SK-N-SH (cell line): ENCODE measurements around the gene MCAM. TPM values are rescaled to one million over a fixed set of nuclear protein-coding genes. Genes with fewer than 3 reads are reported as not detected.

ENCODE experiments used
- CTCF ChIA-PET: fragments of 300-600, 350-600 bp; formaldehyde crosslinking; extraction: SDS; loops from one replicate; lab custom pipeline; 2021; lab: Yijun Ruan, JAX
- POLR2A ChIA-PET: fragments of 350-600 bp; sonication (Branson Sonifier 250); formaldehyde crosslinking; extraction: SDS; loops from one replicate; lab custom pipeline; 2020; ENCODE audit warnings: antibody characterized with exemption, inconsistent platforms; lab: Yijun Ruan, JAX
- DNase-seq: peaks from one replicate; pipeline ENCODE4 v3.0.0; 2012
- H2AFZ ChIP-seq: fragments of 200-600 bp; sonication (generic); 2 replicates; pipeline ENCODE4 v1.8.1; 2016; ENCODE audit warnings: antibody characterized with exemption, mild to moderate bottlenecking, low read depth
- H3F3A ChIP-seq: fragments of 200-600 bp; sonication (generic); replicated peaks from 2 replicates; pipeline ENCODE3; 2016; ENCODE audit warnings: antibody characterized with exemption, mild to moderate bottlenecking; ENCODE audit not compliant: insufficient read depth
- H3K27ac ChIP-seq, 2 experiments: fragments of 200-500 bp in 1 of 2; fragments of 200-600 bp in 1 of 2; sonication (Bioruptor generic) in 1 of 2; sonication (generic), shearing (Covaris generic) in 1 of 2; 2 replicates each; pipeline versions ENCODE4 v1.5.1 to v1.6.1; 2014 to 2016; ENCODE audit warnings: low read depth in 2 of 2, inconsistent platforms in 1 of 2, low read length in 1 of 2, mild to moderate bottlenecking in 1 of 2, mixed read lengths in 1 of 2
- H3K27me3 ChIP-seq: fragments of 200-600 bp; sonication (generic), shearing (Covaris generic); 2 replicates; pipeline ENCODE4 v1.6.1; 2016; ENCODE audit warnings: mixed run types; ENCODE audit not compliant: insufficient read depth
- H3K36me3 ChIP-seq, 2 experiments: fragments of 200-500 bp in 1 of 2; fragments of 200-600 bp in 1 of 2; sonication (Bioruptor generic) in 1 of 2; sonication (generic) in 1 of 2; replicated peaks in 1 of 2; 2 replicates each; pipeline versions ENCODE3 to v1.5.1; 2014 to 2016; ENCODE audit warnings: low read length in 1 of 2, mild to moderate bottlenecking in 1 of 2; ENCODE audit not compliant: insufficient read depth in 2 of 2, control insufficient read depth in 1 of 2
- H3K4me1 ChIP-seq, 2 experiments: fragments of 200-500 bp in 1 of 2; fragments of 200-600 bp in 1 of 2; sonication (Bioruptor generic) in 1 of 2; sonication (generic), shearing (Covaris generic) in 1 of 2; 2 replicates each; pipeline versions ENCODE4 v1.5.1 to v1.6.1; 2014 to 2016; ENCODE audit warnings: low read depth in 1 of 2, low read length in 1 of 2, mixed run types in 1 of 2; ENCODE audit not compliant: insufficient read depth in 2 of 2, control insufficient read depth in 1 of 2
- H3K4me2 ChIP-seq: fragments of 200-600 bp; sonication (generic), shearing (Covaris generic); 2 replicates; pipeline ENCODE4 v1.6.1; 2017; ENCODE audit warnings: mixed run types
- H3K4me3 ChIP-seq, 2 experiments: fragments of 200-500 bp in 1 of 2; fragments of 200-600 bp in 1 of 2; sonication (Bioruptor generic) in 1 of 2; sonication (generic), shearing (Covaris generic) in 1 of 2; 2 replicates each; pipeline versions ENCODE4 v1.5.1 to v1.8.1; 2014 to 2016; ENCODE audit warnings: low read depth in 2 of 2, inconsistent platforms in 1 of 2, low read length in 1 of 2, mild to moderate bottlenecking in 1 of 2, mixed read lengths in 1 of 2, moderate library complexity in 1 of 2
- H3K79me2 ChIP-seq: fragments of 200-600 bp; sonication (generic); 2 replicates; pipeline ENCODE4 v1.8.1; 2017; ENCODE audit warnings: mild to moderate bottlenecking; ENCODE audit not compliant: insufficient read depth
- H3K9ac ChIP-seq: fragments of 200-600 bp; sonication (generic); 2 replicates; pipeline ENCODE4 v1.6.1; 2017; ENCODE audit warnings: mixed run types
- H3K9me2 ChIP-seq: fragments of 200-600 bp; sonication (generic); 2 replicates; pipeline ENCODE4 v1.6.1; 2017; ENCODE audit warnings: mixed run types
- H3K9me3 ChIP-seq: fragments of 200-600 bp; sonication (generic); 2 replicates; pipeline ENCODE4 v1.6.1; 2017; ENCODE audit warnings: mixed run types, mild to moderate bottlenecking, moderate library complexity
- H4K20me1 ChIP-seq: fragments of 200-600 bp; sonication (generic); 2 replicates; pipeline ENCODE4 v1.6.1; 2017; ENCODE audit warnings: mild to moderate bottlenecking, mixed run types; ENCODE audit not compliant: insufficient read depth
- ELF1 ChIP-seq: IDR thresholded peaks from 2 replicates; pipeline ENCODE4 v1.4.0; 2012
- EP300 ChIP-seq, 2 experiments: IDR thresholded peaks; 2 replicates each; pipeline versions ENCODE4 v1.4.0 to v1.6.1; 2012; ENCODE audit warnings: borderline replicate concordance in 1 of 2, low read depth in 1 of 2, low read length in 1 of 2
- FOSL2 ChIP-seq: IDR thresholded peaks from 2 replicates; pipeline ENCODE4 v1.4.0; 2012; ENCODE audit warnings: low read depth, mild to moderate bottlenecking, moderate library complexity, borderline replicate concordance
- FOXJ3 ChIP-seq: sonication (generic); formaldehyde crosslinking; IDR thresholded peaks from 2 replicates; pipeline ENCODE4 v1.5.1; 2020; ENCODE audit warnings: mild to moderate bottlenecking, missing genetic modification reagents
- FOXM1 ChIP-seq: IDR thresholded peaks from 2 replicates; pipeline ENCODE4 v1.4.0; 2012; ENCODE audit warnings: low read depth, mild to moderate bottlenecking
- GATA2 ChIP-seq: sonication (generic); formaldehyde crosslinking; IDR thresholded peaks from 2 replicates; pipeline ENCODE4 v1.5.0; 2020; ENCODE audit warnings: mild to moderate bottlenecking, missing genetic modification reagents
- JUND ChIP-seq: IDR thresholded peaks from 2 replicates; pipeline ENCODE4 v1.4.0; 2012
- MXI1 ChIP-seq: IDR thresholded peaks from 2 replicates; pipeline ENCODE4 v1.6.1; 2012; ENCODE audit warnings: mild to moderate bottlenecking, low read depth, low read length, improper control_type of control experiment
- NFIC ChIP-seq: IDR thresholded peaks from 2 replicates; pipeline ENCODE4 v1.4.0; 2012; ENCODE audit warnings: borderline replicate concordance
- NRF1 ChIP-seq: IDR thresholded peaks from 2 replicates; pipeline ENCODE4 v1.6.1; 2012; ENCODE audit warnings: low read depth, mild to moderate bottlenecking, low read length
- POLR2AphosphoS5 ChIP-seq: IDR thresholded peaks from 2 replicates; pipeline ENCODE4 v1.6.1; 2012; ENCODE audit warnings: low read depth, low read length
- RAD21 ChIP-seq: IDR thresholded peaks from 2 replicates; pipeline ENCODE4 v1.6.1; 2012; ENCODE audit warnings: mild to moderate bottlenecking, low read length
- RCOR1 ChIP-seq: fragments of 150-350 bp; IDR thresholded peaks from 2 replicates; pipeline ENCODE4 v1.6.1; 2017; ENCODE audit warnings: antibody characterized with exemption, low read length
- SIN3A ChIP-seq: IDR thresholded peaks from 2 replicates; pipeline ENCODE4 v1.6.1; 2012; ENCODE audit warnings: low read depth, mild to moderate bottlenecking, low read length, moderate library complexity, borderline replicate concordance
- SMC3 ChIP-seq: IDR thresholded peaks from 2 replicates; pipeline ENCODE4 v1.6.1; 2012; ENCODE audit warnings: low read depth, low read length, improper control_type of control experiment
- TCF12 ChIP-seq: IDR thresholded peaks from 2 replicates; pipeline ENCODE4 v1.4.0; 2012
- TEAD4 ChIP-seq: IDR thresholded peaks from 2 replicates; pipeline ENCODE4 v1.4.0; 2012; ENCODE audit warnings: mild to moderate bottlenecking, borderline replicate concordance; ENCODE audit not compliant: insufficient read depth
- USF1 ChIP-seq: IDR thresholded peaks from 2 replicates; pipeline ENCODE4 v1.4.0; 2012; ENCODE audit warnings: low read depth, borderline replicate concordance
- USF2 ChIP-seq: fragments of 150-350 bp; IDR thresholded peaks from 2 replicates; pipeline ENCODE4 v1.6.1; 2017; ENCODE audit warnings: antibody characterized with exemption, low read length, low read depth, borderline replicate concordance
- WGBS: methylation state at CpG from one replicate; pipeline ENCODE4 v1.1.6; 2017; ENCODE audit warnings: low lambda C conversion rate; 5-methylcytosine and 5-hydroxymethylcytosine counted together
- polyA plus RNA-seq, 3 experiments: library from polyadenylated mRNA; depleted of rRNA; stranded (reverse); fragments of >200 nt; gene quantifications; 2 replicates each; pipeline ENCODE4 v1.2.3, GENCODE V29; 2012
- TF ChIP-seq, protein P1 (sequence below): IDR thresholded peaks from 2 replicates; pipeline ENCODE4 v1.4.0; 2012; ENCODE audit warnings: low read depth

MCAM gene
- polyA plus RNA-seq, 1 of the 3 experiments (the other 2 are of a cell fraction), result 22.8 TPM

- no peak for DNase-seq
- Histone ChIP-seq H3K9me2 (no peaks in the 10 kb centered on the region), H3K27ac (no peak overlapping the region), H3K27me3 (no peaks in the 10 kb centered on the region), H3K79me2 (no peaks in the 10 kb centered on the region), H3K9ac (no peak overlapping the region), H3F3A (peaks cover 4% of the 10 kb centered on the region), H3K4me2 (no peak overlapping the region), H3K4me3 (no peak overlapping the region), H2AFZ (peak overlapping the region; percentile 62; the same call in 1 of the 2 replicates), H4K20me1 (no peaks in the 10 kb centered on the region), H3K36me3 (no peaks in the 10 kb centered on the region), H3K9me3 (no peaks in the 10 kb centered on the region), H3K4me1 (peaks cover 12 to 34% of the 10 kb centered on the region in 2 experiments; a peak in 2 of 4 replicates)
- TF ChIP-seq FOXM1, result no peak
- TF ChIP-seq EP300 (IDR thresholded peaks at IDR 0.05; ENCODE audit: borderline replicate concordance in 1 of 2, low read depth in 1 of 2, low read length in 1 of 2), result no peak
- no peak for TF ChIP-seq RAD21
- no peak for TF ChIP-seq FOXJ3 (CRISPR knock-in tag)
- TF ChIP-seq POLR2AphosphoS5, result no peak
- TF ChIP-seq ELF1, result no peak
- no peak for TF ChIP-seq USF1
- TF ChIP-seq JUND, result no peak
- TF ChIP-seq SIN3A, result no peak
- TF ChIP-seq NRF1, result no peak
- TF ChIP-seq RCOR1, result no peak
- no peak for TF ChIP-seq GATA2 (CRISPR knock-in tag)
- TF ChIP-seq TCF12, result no peak
- no peak for TF ChIP-seq MXI1
- no peak for TF ChIP-seq TEAD4
- TF ChIP-seq, protein P1, sequence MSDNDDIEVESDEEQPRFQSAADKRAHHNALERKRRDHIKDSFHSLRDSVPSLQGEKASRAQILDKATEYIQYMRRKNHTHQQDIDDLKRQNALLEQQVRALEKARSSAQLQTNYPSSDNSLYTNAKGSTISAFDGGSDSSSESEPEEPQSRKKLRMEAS, result no peak
- no peak for TF ChIP-seq FOSL2
- no peak for TF ChIP-seq SMC3
- no peak for TF ChIP-seq USF2
- TF ChIP-seq NFIC, result no peak
- CTCF ChIA-PET, result interaction anchor here (0.8 to 4.6 kb wide), 6 partner anchors 19 to 184 kb away, joined by 3 to 18 read pairs (median 4); partner anchors contain the start of gene CBL
- POLR2A ChIA-PET, result no interaction called here
- WGBS, result 94% methylated on average over 8 of the region's 8 CpGs
These were observed 2.3 kb upstream of the MCAM start for GRCh38 chr11:119319136-119319699.
